OCI-LY7 (cell line): Measurements from ENCODE around the gene TMEM139. TPM values are rescaled to one million over a fixed set of nuclear protein-coding genes. Genes with fewer than 3 reads are reported as not detected.

ENCODE experiments used
- BruUV-seq: library from RNA; stranded (reverse); fragments of 400-500 nt; replicated peaks from 2 replicates; lab custom pipeline; 2021; lab: Mats Ljungman, UMichigan
- CTCF ChIA-PET: fragments of 300-600 bp; sonication (Branson Sonifier 250); formaldehyde crosslinking; loops from one replicate; lab custom pipeline; 2022; ENCODE audit warnings: antibody characterized with exemption; ENCODE audit not compliant: unreplicated experiment; lab: Charles Lee
- POLR2A ChIA-PET: fragments of 300-600 bp; sonication (Branson Sonifier 250); formaldehyde crosslinking; loops from one replicate; lab custom pipeline; 2022; ENCODE audit warnings: antibody characterized with exemption; lab: Charles Lee
- DNase-seq: peaks from one replicate; pipeline ENCODE4 v3.0.0-alpha.2; 2015; ENCODE audit warnings: low spot score
- H2AFZ ChIP-seq: fragments of 200-600 bp; sonication (generic), shearing (Covaris generic); 2 replicates; pipeline ENCODE4 v1.6.1; 2014; ENCODE audit warnings: mild to moderate bottlenecking, antibody characterized with exemption, low read length, moderate library complexity
- H3K27ac ChIP-seq: fragments of 200-600 bp; sonication (generic); 2 replicates; pipeline ENCODE4 v1.5.1; 2014; ENCODE audit warnings: mixed run types, low read depth, mild to moderate bottlenecking, moderate library complexity, low read length, inconsistent platforms; ENCODE audit not compliant: poor library complexity, severe bottlenecking
- H3K36me3 ChIP-seq: fragments of 200-600 bp; sonication (generic); 2 replicates; pipeline ENCODE4 v1.6.1; 2014; ENCODE audit warnings: mild to moderate bottlenecking, antibody characterized with exemption, low read length, moderate library complexity, mixed read lengths; ENCODE audit not compliant: insufficient read depth
- H3K4me1 ChIP-seq: fragments of 200-600 bp; sonication (generic); 2 replicates; pipeline ENCODE4 v1.5.1; 2014; ENCODE audit warnings: mild to moderate bottlenecking, low read length; ENCODE audit not compliant: insufficient read depth, poor library complexity, severe bottlenecking
- H3K4me2 ChIP-seq: fragments of 200-600 bp; sonication (generic); 2 replicates; pipeline ENCODE4 v1.6.1; 2014; ENCODE audit warnings: mild to moderate bottlenecking, low read length
- H3K4me3 ChIP-seq: fragments of 200-600 bp; sonication (generic); 2 replicates; pipeline ENCODE4 v1.5.1; 2014; ENCODE audit warnings: mild to moderate bottlenecking, low read depth, low read length; ENCODE audit not compliant: poor library complexity, severe bottlenecking
- H3K79me2 ChIP-seq: fragments of 200-600 bp; sonication (generic); 2 replicates; pipeline ENCODE4 v1.6.1; 2016; ENCODE audit warnings: low read depth, mild to moderate bottlenecking, low read length, moderate library complexity, mixed read lengths; ENCODE audit not compliant: insufficient read depth
- H3K9me2 ChIP-seq: fragments of 200-600 bp; sonication (generic); 2 replicates; pipeline ENCODE4 v1.6.1; 2016; ENCODE audit warnings: mild to moderate bottlenecking, low read length, mixed read lengths; ENCODE audit not compliant: insufficient read depth
- H3K9me3 ChIP-seq: fragments of 200-600 bp; sonication (generic); 2 replicates; pipeline ENCODE4 v1.6.1; 2014; ENCODE audit warnings: mild to moderate bottlenecking, mixed run types, low read length, mixed read lengths
- H4K20me1 ChIP-seq: fragments of 200-600 bp; sonication (generic); 2 replicates; pipeline ENCODE4 v1.6.1; 2014; ENCODE audit warnings: mild to moderate bottlenecking, antibody characterized with exemption, low read length, moderate library complexity, mixed read lengths; ENCODE audit not compliant: insufficient read depth
- EZH2phosphoT487 ChIP-seq: fragments of 200-600 bp; sonication (generic); IDR thresholded peaks from 2 replicates; pipeline ENCODE4 v1.6.1; 2018; ENCODE audit warnings: low read depth, borderline replicate concordance, mild to moderate bottlenecking, mixed run types, antibody characterized with exemption, low read length, moderate library complexity, mixed read lengths
- intact Hi-C: fragments of 100-400 bp; cut with micrococcal nuclease; formaldehyde crosslinking; loops from one replicate; pipeline ENCODE4 v1.10.0; 2022; ENCODE audit not compliant: unreplicated experiment
- total RNA-seq, 2 experiments: library from RNA; depleted of rRNA in 1 of 2; stranded (reverse); fragments of >200 nt in 1 of 2; shearing (Covaris generic) in 1 of 2; gene quantifications; 2 replicates each; pipeline ENCODE4 v1.2.3, GENCODE V29; 2014 to 2022
- TF ChIP-seq, protein P1 (sequence below): fragments of 200-600 bp; sonication (generic); conservative IDR thresholded peaks from 2 replicates; pipeline ENCODE4 v1.5.1; 2014; ENCODE audit warnings: mild to moderate bottlenecking, antibody characterized with exemption, low read length, moderate library complexity, mixed read lengths

TMEM139 gene
- total RNA-seq, 2 experiments from 2014 or later = 0.46 TPM; not detected in 1

DNA sequence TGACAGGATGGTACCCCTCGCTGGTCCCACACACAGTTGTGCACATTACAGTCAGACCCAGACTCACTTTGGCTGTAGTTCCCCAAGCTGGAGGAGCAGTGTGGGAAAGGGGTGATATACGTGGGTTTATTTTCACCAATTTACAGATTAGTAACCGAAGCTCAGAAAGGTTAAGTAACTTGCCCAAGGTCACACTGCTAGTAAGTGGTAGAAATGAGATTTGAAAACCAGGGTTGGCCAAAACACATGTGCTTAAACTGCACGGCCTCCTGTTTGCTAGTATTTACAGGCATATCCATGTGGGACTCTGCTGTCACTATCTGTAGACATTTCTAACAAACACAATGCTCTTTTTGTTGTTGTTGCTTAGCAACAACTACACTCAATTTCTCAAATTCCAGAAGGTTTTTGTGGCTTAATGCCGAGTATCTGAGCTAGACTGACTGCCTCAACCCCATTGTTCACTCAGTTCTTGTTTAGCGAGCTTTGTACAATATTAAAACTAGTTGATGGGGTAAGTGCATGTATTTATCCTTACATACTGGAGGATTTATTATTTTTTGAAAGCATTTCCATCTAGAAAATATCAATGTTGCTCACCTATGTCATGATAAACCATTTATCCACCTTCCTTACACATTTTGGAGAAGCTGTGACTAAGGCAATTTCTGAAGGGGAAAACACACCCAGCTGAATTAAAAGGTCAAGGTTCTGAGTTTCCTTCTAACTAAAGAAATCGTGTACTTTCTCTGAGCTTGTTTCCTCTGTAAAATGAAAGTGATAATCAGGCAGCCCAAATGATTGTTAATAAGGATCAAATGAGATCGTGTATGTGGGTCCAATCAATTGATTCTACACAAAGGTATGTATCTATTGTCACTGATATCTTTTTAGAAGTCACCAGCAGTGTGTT is 5.3 kb upstream of the TMEM139 start:
- no TSS peak for BruUV-seq
- TF ChIP-seq, protein P1, sequence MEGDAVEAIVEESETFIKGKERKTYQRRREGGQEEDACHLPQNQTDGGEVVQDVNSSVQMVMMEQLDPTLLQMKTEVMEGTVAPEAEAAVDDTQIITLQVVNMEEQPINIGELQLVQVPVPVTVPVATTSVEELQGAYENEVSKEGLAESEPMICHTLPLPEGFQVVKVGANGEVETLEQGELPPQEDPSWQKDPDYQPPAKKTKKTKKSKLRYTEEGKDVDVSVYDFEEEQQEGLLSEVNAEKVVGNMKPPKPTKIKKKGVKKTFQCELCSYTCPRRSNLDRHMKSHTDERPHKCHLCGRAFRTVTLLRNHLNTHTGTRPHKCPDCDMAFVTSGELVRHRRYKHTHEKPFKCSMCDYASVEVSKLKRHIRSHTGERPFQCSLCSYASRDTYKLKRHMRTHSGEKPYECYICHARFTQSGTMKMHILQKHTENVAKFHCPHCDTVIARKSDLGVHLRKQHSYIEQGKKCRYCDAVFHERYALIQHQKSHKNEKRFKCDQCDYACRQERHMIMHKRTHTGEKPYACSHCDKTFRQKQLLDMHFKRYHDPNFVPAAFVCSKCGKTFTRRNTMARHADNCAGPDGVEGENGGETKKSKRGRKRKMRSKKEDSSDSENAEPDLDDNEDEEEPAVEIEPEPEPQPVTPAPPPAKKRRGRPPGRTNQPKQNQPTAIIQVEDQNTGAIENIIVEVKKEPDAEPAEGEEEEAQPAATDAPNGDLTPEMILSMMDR = no peak
- TF ChIP-seq EZH2phosphoT487 = no peak
- peaks cover 15% of the 10 kb centered on the region for H3K4me1 ChIP-seq
- H3K4me2 ChIP-seq = no peak overlapping the region
- no peak overlapping the region; the same call in 1 of the 2 replicates for H2AFZ ChIP-seq
- no peaks in the 10 kb centered on the region for H3K36me3 ChIP-seq
- no peaks in the 10 kb centered on the region for H3K9me2 ChIP-seq
- intact Hi-C loops = no loop called here
- H3K79me2 ChIP-seq = no peaks in the 10 kb centered on the region
- ChIA-PET CTCF (interaction anchor here (1.1 kb wide), 1 partner anchor 12 kb away, joined by 3 read pairs; no protein-coding TSS in a partner anchor), POLR2A (interaction anchor here (1.2 to 1.5 kb wide), 4 partner anchors 9 to 29 kb away, joined by 3 to 6 read pairs (median 5); partner anchors contain the start of genes CASP2 and GSTK1)
- no peak overlapping the region for H3K27ac ChIP-seq
- H3K4me3 ChIP-seq = no peak overlapping the region
- DNase-seq = no peak
- no peaks in the 10 kb centered on the region for H3K9me3 ChIP-seq
- H4K20me1 ChIP-seq = no peaks in the 10 kb centered on the region

DNA sequence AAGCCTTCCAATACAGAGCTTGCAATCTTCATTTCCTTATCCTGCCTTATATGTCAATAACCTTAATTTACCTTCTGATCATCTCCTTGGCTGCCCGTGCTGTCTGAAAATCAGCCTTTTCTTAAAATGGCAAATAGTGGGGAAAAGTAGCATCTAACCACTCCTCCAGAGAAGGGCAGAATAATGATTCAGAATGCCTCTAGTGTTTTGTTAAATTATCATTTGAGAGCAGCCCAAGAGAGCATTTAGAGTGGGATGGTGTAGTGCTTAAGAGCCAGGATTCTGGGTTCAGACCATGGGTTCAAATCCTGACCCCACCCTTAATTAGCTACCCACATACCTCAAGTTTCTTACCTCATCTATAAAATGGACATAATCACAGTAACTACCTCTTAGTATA is 4.6 kb upstream of the TMEM139 start:
- H3K4me1 ChIP-seq = peaks cover 16% of the 10 kb centered on the region
- no peak overlapping the region; the same call in 1 of the 2 replicates for H2AFZ ChIP-seq
- TF ChIP-seq EZH2phosphoT487 = no peak
- TF ChIP-seq, protein P1 = no peak
- BruUV-seq = no TSS peak
- intact Hi-C loops = no loop called here
- H4K20me1 ChIP-seq = no peaks in the 10 kb centered on the region
- DNase-seq = no peak
- no peak overlapping the region for H3K4me2 ChIP-seq
- H3K36me3 ChIP-seq = no peaks in the 10 kb centered on the region
- H3K27ac ChIP-seq = no peak overlapping the region
- no peaks in the 10 kb centered on the region for H3K79me2 ChIP-seq
- no peaks in the 10 kb centered on the region for H3K9me3 ChIP-seq
- ChIA-PET POLR2A (interaction anchor here (0.6 to 1.5 kb wide), 6 partner anchors 8 to 1110 kb away, joined by 3 to 6 read pairs (median 5); partner anchors contain the start of genes CASP2 and GSTK1), CTCF (no interaction called here)
- H3K9me2 ChIP-seq = no peaks in the 10 kb centered on the region
- no peak overlapping the region for H3K4me3 ChIP-seq
